ENCODE measurements around the gene UBE2Z. TPM values are rescaled to one million over a fixed set of nuclear protein-coding genes. Genes with fewer than 3 reads are reported as not detected.

UBE2Z gene
- total and polyA plus RNA-seq, 7 experiments from 2014 or later, result 52.1 to 96.6 (median 74.5) TPM

Other genes with a start within 250 kb of the UBE2Z start
- not detected for gene PRAC1, start 185.9 kb upstream of the UBE2Z start, total RNA-seq
- gene PRAC1, start 185.9 kb upstream of the UBE2Z start, polyA plus RNA-seq, result not detected
- not detected for gene PRAC2, start 185.2 kb upstream of the UBE2Z start, total RNA-seq
- not detected for gene PRAC2, start 185.2 kb upstream of the UBE2Z start, polyA plus RNA-seq
- gene HOXB13, start 179.7 kb upstream of the UBE2Z start, total RNA-seq, result not detected
- gene HOXB13, start 179.7 kb upstream of the UBE2Z start, polyA plus RNA-seq, result not detected
- not detected for gene TTLL6, start 91.2 kb upstream of the UBE2Z start, total RNA-seq
- gene TTLL6, start 91.2 kb upstream of the UBE2Z start, polyA plus RNA-seq, result not detected
- gene CALCOCO2, start 77.4 kb upstream of the UBE2Z start, total RNA-seq, result 100 to 1,000 TPM; 129 to 208 (median 139) TPM
- 100 to 1,000 TPM; 159 to 167 TPM for gene CALCOCO2, start 77.4 kb upstream of the UBE2Z start, polyA plus RNA-seq
- gene ATP5MC1, start 15.6 kb upstream of the UBE2Z start, total RNA-seq, result 100 to 1,000 TPM in 1 of 5 experiments, 10 to 100 TPM in 4; 28.0 to 102 (median 37.0) TPM
- 100 to 1,000 TPM; 155 to 179 TPM for gene ATP5MC1, start 15.6 kb upstream of the UBE2Z start, polyA plus RNA-seq
- 100 to 1,000 TPM in 1 of 5 experiments, 10 to 100 TPM in 4; 54.8 to 122 (median 60.3) TPM for gene SNF8, start 36.4 kb downstream of the UBE2Z start, total RNA-seq
- gene SNF8, start 36.4 kb downstream of the UBE2Z start, polyA plus RNA-seq, result 10 to 100 TPM; 94.2 to 98.5 TPM
- not detected for gene GIP, start 60.2 kb downstream of the UBE2Z start, total RNA-seq
- not detected for gene GIP, start 60.2 kb downstream of the UBE2Z start, polyA plus RNA-seq
- not detected for gene IGF2BP1, start 89.0 kb downstream of the UBE2Z start, total RNA-seq
- gene IGF2BP1, start 89.0 kb downstream of the UBE2Z start, polyA plus RNA-seq, result not detected
- gene B4GALNT2, start 224.4 kb downstream of the UBE2Z start, total RNA-seq, result under 1 TPM in 4 of 5 experiments, not detected in 1; 0.03 to 0.05 (median 0.05) TPM
- gene B4GALNT2, start 224.4 kb downstream of the UBE2Z start, polyA plus RNA-seq, result not detected